Measurements from ENCODE around the gene ANKRD34A. TPM values are rescaled to one million over a fixed set of nuclear protein-coding genes. Genes with fewer than 3 reads are reported as not detected.

ANKRD34A gene
- total RNA-seq, 1 donor from 2014 or later, result 0.56 TPM

DNA sequence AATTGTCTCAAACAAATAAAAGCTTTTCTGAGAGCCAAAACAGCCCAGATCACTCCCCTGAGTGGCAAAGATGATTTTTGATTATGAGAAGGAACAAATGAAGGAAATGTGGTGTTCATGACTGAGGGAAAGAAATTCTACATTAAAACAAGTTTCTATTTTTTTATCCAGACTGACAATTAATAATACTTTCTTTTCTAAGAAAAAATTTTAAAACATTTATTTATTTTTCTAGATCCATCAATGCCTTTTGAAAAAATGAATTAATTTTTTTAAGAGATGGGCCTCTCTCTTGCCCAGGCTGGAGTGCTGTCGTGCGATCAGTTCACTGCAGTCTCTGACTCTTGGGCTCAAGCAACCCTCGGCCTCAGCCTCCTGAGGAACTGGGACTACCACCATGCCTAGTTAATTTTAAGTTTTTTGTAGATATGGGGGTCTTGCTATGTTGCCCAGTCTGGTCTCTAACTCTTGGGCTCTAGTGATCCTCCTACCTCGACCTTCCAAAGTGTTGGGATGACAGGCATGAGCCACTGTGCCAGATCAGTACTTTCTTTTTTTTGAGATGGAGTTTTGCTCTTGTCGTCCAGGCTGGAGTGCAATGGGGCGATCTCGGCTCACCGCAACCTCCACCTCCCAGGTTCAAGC, 43.2 kb upstream of the ANKRD34A start:
- no peak overlapping the region for H3K4me3 Mint-ChIP-seq (ENCODE audit: unreplicated experiment)
- H3K27me3 Mint-ChIP-seq (ENCODE audit: unreplicated experiment), result peaks cover 3% of the 10 kb centered on the region
- H3K4me1 Mint-ChIP-seq (ENCODE audit: unreplicated experiment), result peaks cover 8% of the 10 kb centered on the region
- TF ChIP-seq, protein P1, sequence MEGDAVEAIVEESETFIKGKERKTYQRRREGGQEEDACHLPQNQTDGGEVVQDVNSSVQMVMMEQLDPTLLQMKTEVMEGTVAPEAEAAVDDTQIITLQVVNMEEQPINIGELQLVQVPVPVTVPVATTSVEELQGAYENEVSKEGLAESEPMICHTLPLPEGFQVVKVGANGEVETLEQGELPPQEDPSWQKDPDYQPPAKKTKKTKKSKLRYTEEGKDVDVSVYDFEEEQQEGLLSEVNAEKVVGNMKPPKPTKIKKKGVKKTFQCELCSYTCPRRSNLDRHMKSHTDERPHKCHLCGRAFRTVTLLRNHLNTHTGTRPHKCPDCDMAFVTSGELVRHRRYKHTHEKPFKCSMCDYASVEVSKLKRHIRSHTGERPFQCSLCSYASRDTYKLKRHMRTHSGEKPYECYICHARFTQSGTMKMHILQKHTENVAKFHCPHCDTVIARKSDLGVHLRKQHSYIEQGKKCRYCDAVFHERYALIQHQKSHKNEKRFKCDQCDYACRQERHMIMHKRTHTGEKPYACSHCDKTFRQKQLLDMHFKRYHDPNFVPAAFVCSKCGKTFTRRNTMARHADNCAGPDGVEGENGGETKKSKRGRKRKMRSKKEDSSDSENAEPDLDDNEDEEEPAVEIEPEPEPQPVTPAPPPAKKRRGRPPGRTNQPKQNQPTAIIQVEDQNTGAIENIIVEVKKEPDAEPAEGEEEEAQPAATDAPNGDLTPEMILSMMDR (IDR thresholded peaks at IDR 0.05; ENCODE audit: unreplicated experiment), result peak; percentile 97
- no peaks in the 10 kb centered on the region for H3K36me3 Mint-ChIP-seq (ENCODE audit: low read depth, unreplicated experiment)
- no peaks in the 10 kb centered on the region for H3K9me3 Mint-ChIP-seq (ENCODE audit: unreplicated experiment)
- DNase-seq (ENCODE audit: low spot score), result no peak
- no peak overlapping the region for H3K27ac Mint-ChIP-seq (ENCODE audit: unreplicated experiment)

DNA sequence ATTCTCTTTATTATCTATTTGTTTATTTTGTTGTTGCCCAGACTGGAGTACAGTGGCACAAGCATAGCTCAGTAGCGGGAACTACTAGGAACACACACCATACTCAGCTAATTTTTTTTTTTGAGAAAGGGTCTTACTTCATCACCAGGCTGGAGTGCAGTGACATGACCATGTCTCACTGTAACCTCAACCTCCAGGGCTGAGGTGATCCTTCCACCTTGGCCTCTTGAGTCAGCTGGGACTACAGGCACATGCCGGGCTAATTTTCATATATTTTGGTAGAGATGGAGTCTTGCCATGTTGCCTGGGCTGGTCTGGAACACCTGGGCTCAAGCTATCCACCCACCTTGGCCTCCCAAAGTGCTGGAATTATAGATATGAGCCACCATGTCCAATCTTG, 37.3 kb upstream of the ANKRD34A start:
- Mint-ChIP-seq H3K4me3 (ENCODE audit: unreplicated experiment) (no peak overlapping the region), H3K9me3 (ENCODE audit: unreplicated experiment) (no peaks in the 10 kb centered on the region), H3K4me1 (ENCODE audit: unreplicated experiment) (peaks cover 21% of the 10 kb centered on the region), H3K27me3 (ENCODE audit: unreplicated experiment) (peaks cover 6% of the 10 kb centered on the region), H3K36me3 (ENCODE audit: low read depth, unreplicated experiment) (no peaks in the 10 kb centered on the region), H3K27ac (ENCODE audit: unreplicated experiment) (peak overlapping the region; percentile 30)
- no peak for DNase-seq (ENCODE audit: low spot score)
- TF ChIP-seq, protein P1 (IDR thresholded peaks at IDR 0.05; ENCODE audit: unreplicated experiment), result no peak

DNA sequence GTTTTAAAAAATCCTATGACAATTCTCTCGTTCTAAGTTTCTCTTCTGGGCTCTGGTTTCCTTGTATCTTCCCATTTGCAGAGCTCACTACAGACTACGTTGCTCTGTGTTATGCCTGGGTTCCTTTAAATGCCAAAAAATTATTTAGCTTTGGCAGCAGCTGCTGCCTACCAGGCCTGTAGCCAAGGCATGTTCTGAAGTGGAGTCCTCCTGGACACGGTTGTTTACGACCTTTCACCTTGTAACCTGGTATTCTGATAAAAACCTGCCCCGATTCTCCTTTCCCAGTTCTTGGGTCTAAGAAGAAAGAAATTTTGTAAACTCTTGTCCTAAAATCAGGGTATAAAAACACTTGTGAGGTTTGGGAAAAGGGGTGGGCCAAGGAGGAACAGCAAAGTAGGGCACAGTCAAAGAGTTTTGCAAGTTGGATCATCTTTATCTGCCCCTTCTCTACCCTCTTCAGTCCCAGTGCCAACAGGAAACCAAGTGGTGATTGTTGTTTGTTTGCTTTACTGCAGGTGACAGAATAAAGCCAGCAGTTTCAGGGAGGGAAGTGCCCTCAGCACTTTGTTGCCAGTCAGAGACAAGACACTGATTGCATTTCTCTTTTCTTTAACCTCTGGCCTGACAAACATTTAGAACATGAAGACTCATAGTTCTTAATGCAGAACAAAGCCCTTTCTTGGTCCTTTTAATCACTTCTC, 35.1 kb upstream of the ANKRD34A start:
- H3K27ac Mint-ChIP-seq (ENCODE audit: unreplicated experiment), result peak overlapping the region; percentile 70

GRCh38 chr1:145997718-145998023, 33.3 kb upstream of the ANKRD34A start:
- Mint-ChIP-seq H3K4me1 (ENCODE audit: unreplicated experiment) (peaks cover 45% of the 10 kb centered on the region), H3K27ac (ENCODE audit: unreplicated experiment) (peak overlapping the region; percentile 98), H3K27me3 (ENCODE audit: unreplicated experiment) (peaks cover 5% of the 10 kb centered on the region), H3K9me3 (ENCODE audit: unreplicated experiment) (no peaks in the 10 kb centered on the region), H3K36me3 (ENCODE audit: low read depth, unreplicated experiment) (peaks cover 34% of the 10 kb centered on the region), H3K4me3 (ENCODE audit: unreplicated experiment) (peak overlapping the region; percentile 100)
- no peak for DNase-seq (ENCODE audit: low spot score)
- TF ChIP-seq, protein P1 (IDR thresholded peaks at IDR 0.05; ENCODE audit: unreplicated experiment), result no peak

More for the DNA sequence above, 35.1 kb upstream of the ANKRD34A start:
- Mint-ChIP-seq H3K27me3 (ENCODE audit: unreplicated experiment) (peaks cover 7% of the 10 kb centered on the region), H3K4me3 (ENCODE audit: unreplicated experiment) (no peak overlapping the region), H3K36me3 (ENCODE audit: low read depth, unreplicated experiment) (peaks cover 17% of the 10 kb centered on the region), H3K9me3 (ENCODE audit: unreplicated experiment) (no peaks in the 10 kb centered on the region), H3K4me1 (ENCODE audit: unreplicated experiment) (peaks cover 27% of the 10 kb centered on the region)
- TF ChIP-seq, protein P1 (IDR thresholded peaks at IDR 0.05; ENCODE audit: unreplicated experiment), result no peak
- DNase-seq (ENCODE audit: low spot score), result no peak
